GM19395 (cell line): Measurements from ENCODE around the gene IGFBP2.

Experiments
- ATAC-seq: cut with Tn5 transposase; IDR thresholded peaks from one replicate; pipeline ENCODE4 v1.9.1; 2021; ENCODE audit warnings: mild to moderate bottlenecking, moderate library complexity; ENCODE audit not compliant: unreplicated experiment

Gene IGFBP2

DNA sequence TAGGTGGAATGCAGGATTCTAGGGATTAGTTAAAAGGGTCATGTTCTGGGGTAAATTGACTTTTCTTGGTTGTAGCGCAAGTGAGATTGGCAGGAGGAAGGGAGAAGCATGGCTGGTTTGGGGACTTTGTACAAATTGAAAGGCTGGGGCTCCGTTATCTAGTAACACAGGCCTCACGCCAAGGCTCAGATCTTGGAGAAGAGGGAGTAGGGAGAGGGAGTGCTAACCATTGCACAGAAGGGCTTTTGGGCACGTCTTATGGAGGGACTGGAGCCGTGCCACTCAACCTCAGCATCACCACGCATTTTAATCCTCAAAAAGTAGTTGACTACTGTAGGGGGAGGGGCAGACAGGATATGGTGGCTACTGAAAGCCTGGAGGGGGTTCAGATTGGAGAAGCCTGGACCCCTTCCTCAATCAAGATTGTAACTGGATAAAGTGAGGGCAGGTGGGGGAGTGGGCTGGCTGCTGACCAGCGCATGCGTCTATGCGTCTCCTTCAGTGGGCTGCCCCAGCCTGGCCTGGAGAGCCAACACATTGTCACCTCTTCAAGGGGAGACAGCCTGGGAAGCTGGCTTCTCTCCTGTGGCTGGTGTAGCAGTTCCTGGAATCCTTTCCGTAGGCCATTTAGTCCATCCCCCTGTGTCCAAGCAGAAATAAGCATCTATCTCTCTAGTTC lies 47.9 kb downstream of the IGFBP2 start:
- no peak for ATAC-seq

GRCh38 chr2:216681683-216682082 lies 48.5 kb downstream of the IGFBP2 start:
- ATAC-seq: no peak

DNA sequence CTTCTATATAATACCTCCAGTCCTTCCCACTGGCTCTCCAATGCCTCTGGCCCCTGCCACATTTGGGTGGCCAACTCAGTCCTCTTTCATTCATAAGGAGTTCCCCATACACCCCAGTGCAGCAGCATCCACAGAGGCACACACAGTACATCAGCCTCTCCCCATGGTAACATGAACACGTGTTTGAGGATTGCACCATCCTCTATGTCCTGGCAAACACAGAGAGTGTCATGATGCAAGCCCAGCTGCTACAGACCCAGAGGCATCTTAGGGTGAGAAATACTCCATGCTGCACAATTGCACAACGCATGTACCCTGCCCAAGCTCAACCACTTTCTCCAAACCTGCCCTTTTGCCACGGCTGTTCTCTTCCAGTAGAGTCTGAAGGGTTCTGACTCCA lies 50.6 kb downstream of the IGFBP2 start:
- ATAC-seq: no peak

GRCh38 chr2:216685327-216685875 lies 52.2 kb downstream of the IGFBP2 start:
- no peak for ATAC-seq

DNA sequence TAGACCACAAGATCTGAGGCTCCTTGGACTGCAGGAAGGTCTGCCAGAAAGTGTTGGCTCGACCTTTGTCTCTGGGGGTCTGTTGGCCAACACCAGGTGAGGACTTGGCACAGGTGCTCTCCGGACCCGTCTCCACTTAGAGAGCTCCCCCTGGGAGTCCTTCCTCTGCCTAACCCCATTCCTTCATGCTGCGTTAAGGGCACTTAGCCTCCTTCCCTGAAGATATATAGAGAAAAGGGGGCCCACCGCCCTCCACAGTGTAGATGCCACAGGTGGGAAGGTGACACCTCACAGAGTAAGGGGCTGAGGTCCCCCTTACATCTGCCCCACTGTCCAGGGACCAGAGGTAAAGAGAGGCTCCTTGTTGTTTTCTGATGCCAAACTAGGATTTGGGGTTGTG lies 53.9 kb downstream of the IGFBP2 start:
- no peak for ATAC-seq

DNA sequence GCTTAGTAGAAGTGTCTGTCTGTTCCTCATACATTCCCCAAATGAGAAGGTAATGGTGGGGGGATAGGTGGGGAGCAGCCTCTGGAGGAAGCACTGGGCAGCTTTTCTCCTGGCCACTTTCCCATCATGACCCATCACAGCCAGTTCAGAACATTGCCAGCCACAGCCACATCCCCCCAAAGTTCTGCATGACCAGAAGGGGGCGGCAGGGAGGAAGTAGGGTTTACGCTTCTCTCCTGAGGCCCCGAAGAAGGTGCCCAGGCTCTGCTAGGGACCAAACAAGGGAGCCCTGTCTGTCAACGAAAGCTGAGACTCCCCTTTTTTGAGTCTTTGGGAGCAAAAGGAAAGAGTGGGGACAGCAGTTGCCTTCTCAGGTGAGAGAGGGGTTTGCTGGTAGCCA lies 54.4 kb downstream of the IGFBP2 start:
- ATAC-seq: no peak

GRCh38 chr2:216688731-216689340 lies 55.6 kb downstream of the IGFBP2 start:
- ATAC-seq: no peak

DNA sequence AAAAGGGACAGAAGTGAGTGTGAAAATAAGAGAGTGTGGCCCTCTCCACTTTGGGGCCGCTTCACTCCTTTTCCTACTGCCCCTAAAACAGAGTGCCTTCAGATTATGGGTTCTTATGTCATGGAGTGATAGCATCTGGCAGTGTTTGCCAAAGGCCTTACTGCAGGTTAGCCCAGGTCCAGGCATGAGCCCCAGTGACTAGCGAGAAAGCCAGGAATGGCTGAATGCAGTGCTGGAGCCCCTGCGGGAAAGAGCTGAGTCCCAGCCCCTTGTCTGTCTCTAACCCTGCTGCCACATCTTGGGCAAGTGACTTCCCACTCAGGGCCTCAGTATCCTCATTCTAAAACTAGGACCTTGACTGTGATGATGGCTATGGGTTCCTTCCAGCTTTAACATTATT lies 56.2 kb downstream of the IGFBP2 start:
- ATAC-seq: no peak

- no peak for ATAC-seq
Observed at GRCh38 chr2:216690456-216690852, 57.2 kb downstream of the IGFBP2 start.

- ATAC-seq: no peak
Observed at GRCh38 chr2:216690853-216691741, 57.9 kb downstream of the IGFBP2 start.

DNA sequence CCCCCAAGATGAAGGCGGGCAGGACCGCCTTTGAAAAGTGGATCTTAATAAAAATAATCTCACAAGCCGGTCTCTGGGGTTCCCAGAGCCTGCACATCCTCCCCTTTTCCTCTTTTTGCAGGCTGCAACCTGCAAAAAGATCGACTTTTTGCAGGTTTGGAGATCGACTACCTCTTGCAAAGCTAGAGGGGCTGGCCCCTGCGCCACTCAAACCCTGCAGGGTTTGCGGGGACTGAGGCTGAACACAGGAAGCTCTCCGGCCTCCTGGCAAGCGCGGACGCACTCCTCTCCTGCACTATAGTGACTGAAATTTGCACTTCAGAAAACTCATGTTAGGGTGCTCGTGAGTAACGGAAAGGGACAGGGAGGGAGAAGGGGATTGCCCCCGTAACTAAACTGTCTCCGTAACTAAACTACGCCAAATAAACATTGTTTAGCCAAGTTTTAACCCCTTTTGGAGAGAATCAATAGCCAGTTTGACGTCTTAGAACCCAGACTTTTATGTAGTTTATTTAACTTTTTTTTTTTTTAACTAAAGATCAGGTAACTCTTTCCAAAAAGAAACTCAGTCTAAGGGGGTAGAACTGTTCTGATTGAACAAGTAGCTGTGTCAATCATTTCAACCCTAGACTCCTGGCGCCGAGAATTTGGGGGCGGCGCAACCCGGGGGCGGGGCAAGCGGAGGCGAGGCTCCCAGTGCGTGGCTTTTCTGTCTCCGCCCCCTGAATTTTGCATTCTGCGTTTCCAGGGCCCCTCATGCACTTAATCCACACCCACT lies 59.6 kb downstream of the IGFBP2 start:
- ATAC-seq: peak; percentile 57

- no peak for ATAC-seq
Observed at GRCh38 chr2:216693414-216694080, 60.3 kb downstream of the IGFBP2 start.

- no peak for ATAC-seq
Observed at GRCh38 chr2:216694082-216694825, 61.0 kb downstream of the IGFBP2 start.

GRCh38 chr2:216694826-216695217 lies 61.6 kb downstream of the IGFBP2 start:
- no peak for ATAC-seq

DNA sequence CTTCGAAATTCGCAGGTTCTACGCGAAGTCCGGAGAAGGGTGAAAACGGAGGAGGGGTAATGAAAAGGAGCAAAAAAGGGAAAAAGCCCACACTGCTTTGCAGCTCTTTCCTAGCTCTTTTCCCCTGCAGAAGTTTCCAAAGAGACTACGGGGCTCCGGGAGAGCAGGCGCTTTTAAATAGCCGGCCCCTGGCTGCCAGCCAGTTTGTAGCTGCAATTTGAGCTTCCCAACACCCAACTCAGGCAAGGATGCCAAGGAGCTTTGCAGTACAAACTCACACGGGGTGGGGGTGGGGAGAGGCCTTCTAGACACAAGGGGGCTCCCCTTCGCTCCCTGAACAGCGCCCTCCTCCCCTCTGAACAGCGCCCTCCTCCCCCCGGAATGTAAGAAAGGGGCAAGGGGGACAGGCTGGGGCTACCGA lies 62.2 kb downstream of the IGFBP2 start, which contains the start of gene IGFBP5:
IGFBP5 (minus strand) TSS at position 149 of the 421 bp plus-strand sequence. CDS start 774 bp downstream, outside the sequence.
- ATAC-seq: no peak

DNA sequence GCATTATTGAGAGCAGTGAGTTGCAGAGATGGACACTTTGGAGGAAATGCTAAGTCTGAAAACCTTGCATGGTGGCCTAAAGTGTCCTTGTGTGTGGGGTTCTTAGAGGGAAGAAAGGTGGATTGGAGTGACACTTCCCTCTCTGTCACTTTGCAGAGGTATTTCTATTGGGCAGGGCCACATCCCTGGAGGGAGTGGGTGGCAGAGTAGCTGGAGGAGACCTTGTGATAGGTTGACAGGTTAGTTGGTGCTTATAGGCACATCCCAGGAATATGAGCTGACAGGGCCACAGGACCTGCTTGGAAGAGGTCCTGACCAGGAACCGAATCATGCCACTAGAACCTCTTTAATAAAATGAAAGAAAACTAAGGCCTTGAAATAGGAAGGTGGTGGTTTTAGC lies 63.1 kb downstream of the IGFBP2 start:
- no peak for ATAC-seq

DNA sequence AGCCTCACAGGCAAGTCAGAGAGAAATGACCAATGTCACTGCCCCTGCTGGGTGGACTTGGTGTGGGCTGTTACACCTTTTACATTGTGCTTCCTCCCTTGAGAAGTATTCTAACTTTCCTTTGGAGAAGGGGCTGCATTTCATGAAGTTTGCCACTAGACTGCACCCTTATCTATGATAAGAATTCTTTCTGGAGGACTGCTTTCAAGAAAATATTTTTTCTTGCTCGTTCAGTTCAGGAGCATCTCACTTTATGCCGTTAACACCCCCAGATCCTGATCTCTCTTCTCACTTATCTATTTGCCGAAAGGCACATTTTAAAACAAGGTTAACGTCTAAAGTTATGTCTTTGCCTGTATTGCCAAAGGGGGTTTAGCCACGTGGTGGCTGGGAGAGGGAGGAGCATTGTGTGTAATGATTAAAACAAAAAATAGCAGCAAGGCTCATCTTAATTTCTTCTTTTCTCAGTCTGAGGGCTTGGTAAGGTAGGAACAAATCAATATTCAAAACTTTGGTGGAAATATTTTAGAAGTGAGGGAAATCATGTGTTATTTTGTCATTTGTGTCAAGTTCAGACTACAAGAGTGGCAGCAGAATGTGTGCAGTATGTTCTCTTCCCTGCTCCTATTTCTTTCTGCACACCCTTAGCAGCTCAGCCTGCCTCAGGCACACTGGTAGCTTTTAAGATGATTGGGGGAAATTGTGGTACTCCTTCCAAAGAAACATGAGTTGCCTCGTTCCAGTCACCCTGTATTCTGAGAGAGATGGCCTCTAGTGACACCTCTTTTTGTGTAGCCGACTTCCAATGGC lies 63.7 kb downstream of the IGFBP2 start:
- no peak for ATAC-seq

DNA sequence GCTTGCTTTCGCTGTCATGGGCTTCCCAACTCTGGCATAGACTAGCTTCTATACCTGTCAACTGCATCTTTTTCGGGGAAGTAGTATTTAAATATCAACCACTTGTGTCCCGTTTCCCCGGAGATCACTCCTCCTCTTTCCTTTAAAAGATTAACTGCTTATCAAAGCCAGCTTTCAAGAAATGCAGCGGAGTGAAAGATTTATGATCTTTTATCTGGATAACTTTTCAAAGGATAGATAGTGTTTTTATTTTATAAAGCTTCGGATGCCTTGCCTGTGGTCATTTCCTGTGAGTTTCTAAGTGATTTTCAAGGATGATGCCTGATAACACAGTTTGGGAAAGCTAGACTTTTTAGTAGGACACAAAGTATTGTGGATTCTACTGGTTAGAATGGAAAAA lies 65.1 kb downstream of the IGFBP2 start:
- no peak for ATAC-seq

GRCh38 chr2:216698895-216699294 lies 65.7 kb downstream of the IGFBP2 start:
- no peak for ATAC-seq
